Measurements from ENCODE around the gene VTCN1.

VTCN1 gene

GRCh38 chr1:117244306-117244705 is 33.6 kb upstream of the VTCN1 start:
- in situ Hi-C loops (cut with HindIII; ENCODE audit: low pct_ligation_motif_present, low sequenced_read_pairs), result no loop called here
- Histone ChIP-seq H3K4me3 (ENCODE audit: low read depth, low read length) (no peak overlapping the region), H3K27ac (no peak overlapping the region), H3K36me3 (replicated peaks) (no peaks in the 10 kb centered on the region), H3K27me3 (replicated peaks) (no peaks in the 10 kb centered on the region)
- DNase-seq, result no peak
- TF ChIP-seq CTCF (IDR thresholded peaks at IDR 0.05; ENCODE audit: low read depth, low read length, missing control alignments), result no peak

GRCh38 chr1:117241512-117241911 is 30.8 kb upstream of the VTCN1 start:
- no peak for DNase-seq
- H3K27ac ChIP-seq, result no peak overlapping the region
- no peak overlapping the region for H3K4me3 ChIP-seq (ENCODE audit: low read depth, low read length)
- H3K27me3 ChIP-seq (replicated peaks), result no peaks in the 10 kb centered on the region
- TF ChIP-seq CTCF (IDR thresholded peaks at IDR 0.05; ENCODE audit: low read depth, low read length, missing control alignments), result no peak
- in situ Hi-C loops (cut with HindIII; ENCODE audit: low pct_ligation_motif_present, low sequenced_read_pairs), result no loop called here
- H3K36me3 ChIP-seq (replicated peaks), result no peaks in the 10 kb centered on the region

- in situ Hi-C loops (cut with HindIII; ENCODE audit: low pct_ligation_motif_present, low sequenced_read_pairs), result no loop called here
- no peak for TF ChIP-seq CTCF (IDR thresholded peaks at IDR 0.05; ENCODE audit: low read depth, low read length, missing control alignments)
- Histone ChIP-seq H3K27ac (no peak overlapping the region), H3K4me3 (ENCODE audit: low read depth, low read length) (no peak overlapping the region), H3K36me3 (replicated peaks) (no peaks in the 10 kb centered on the region), H3K27me3 (replicated peaks) (no peaks in the 10 kb centered on the region)
- no peak for DNase-seq
Observed at GRCh38 chr1:117240547-117240946, 29.8 kb upstream of the VTCN1 start.

GRCh38 chr1:117239467-117239866 is 28.7 kb upstream of the VTCN1 start:
- DNase-seq, result no peak
- Histone ChIP-seq H3K4me3 (ENCODE audit: low read depth, low read length) (no peak overlapping the region), H3K27me3 (replicated peaks) (no peaks in the 10 kb centered on the region), H3K36me3 (replicated peaks) (no peaks in the 10 kb centered on the region), H3K27ac (no peak overlapping the region)
- in situ Hi-C loops (cut with HindIII; ENCODE audit: low pct_ligation_motif_present, low sequenced_read_pairs), result no loop called here
- TF ChIP-seq CTCF (IDR thresholded peaks at IDR 0.05; ENCODE audit: low read depth, low read length, missing control alignments), result no peak

GRCh38 chr1:117237726-117238381 is 27.1 kb upstream of the VTCN1 start:
- TF ChIP-seq CTCF (IDR thresholded peaks at IDR 0.05; ENCODE audit: low read depth, low read length, missing control alignments), result no peak
- DNase-seq, result no peak
- no peak overlapping the region for H3K27ac ChIP-seq
- in situ Hi-C loops (cut with HindIII; ENCODE audit: low pct_ligation_motif_present, low sequenced_read_pairs), result no loop called here
- no peaks in the 10 kb centered on the region for H3K27me3 ChIP-seq (replicated peaks)
- no peaks in the 10 kb centered on the region for H3K36me3 ChIP-seq (replicated peaks)
- H3K4me3 ChIP-seq (ENCODE audit: low read depth, low read length), result no peak overlapping the region

- no peak overlapping the region for H3K27ac ChIP-seq
- H3K36me3 ChIP-seq (replicated peaks), result no peaks in the 10 kb centered on the region
- no peak overlapping the region for H3K4me3 ChIP-seq (ENCODE audit: low read depth, low read length)
- no peaks in the 10 kb centered on the region for H3K27me3 ChIP-seq (replicated peaks)
- TF ChIP-seq CTCF (IDR thresholded peaks at IDR 0.05; ENCODE audit: low read depth, low read length, missing control alignments), result no peak
- no peak for DNase-seq
- in situ Hi-C loops (cut with HindIII; ENCODE audit: low pct_ligation_motif_present, low sequenced_read_pairs), result no loop called here
Observed at GRCh38 chr1:117235863-117236465, 25.2 kb upstream of the VTCN1 start.
